Neutrophil (primary cell): ENCODE data around the gene ITIH1.

Source experiments
- H3K27ac ChIP-seq: fragments of 200-600 bp; sonication (generic); 2 replicates; pipeline ENCODE4 v1.5.1; 2016; ENCODE audit warnings: mild to moderate bottlenecking, moderate library complexity
- H3K27me3 ChIP-seq: fragments of 200-600 bp; sonication (generic); 2 replicates; pipeline ENCODE4 v1.6.0; 2016; ENCODE audit warnings: mild to moderate bottlenecking
- H3K36me3 ChIP-seq: fragments of 200-600 bp; sonication (generic); 2 replicates; pipeline ENCODE4 v1.5.1; 2017
- H3K4me1 ChIP-seq, 2 experiments: fragments of 200-600 bp in 1 of 2; sonication (generic) in 1 of 2; 1 replicate in 1 of 2; 2 replicates in 1 of 2; pipeline versions ENCODE4 v1.5.1 to v1.6.1; 2013 to 2016; ENCODE audit warnings: low read depth in 1 of 2, low read length in 1 of 2, mild to moderate bottlenecking in 1 of 2, moderate library complexity in 1 of 2; ENCODE audit not compliant: control insufficient read depth in 1 of 2, insufficient read depth in 1 of 2
- H3K4me3 ChIP-seq, 2 experiments: fragments of 200-600 bp in 1 of 2; sonication (generic) in 1 of 2; 1 replicate in 1 of 2; 2 replicates in 1 of 2; pipeline ENCODE4 v1.5.1; 2013 to 2016; ENCODE audit warnings: low read depth in 1 of 2, low read length in 1 of 2, mild to moderate bottlenecking in 1 of 2, moderate library complexity in 1 of 2
- H3K9me3 ChIP-seq: fragments of 200-600 bp; sonication (generic); 2 replicates; pipeline ENCODE4 v1.5.1; 2016
- TF ChIP-seq, protein P1 (sequence below): fragments of 200-600 bp; sonication (generic); IDR thresholded peaks from 2 replicates; pipeline ENCODE4 v1.5.1; 2016; ENCODE audit warnings: antibody characterized with exemption

ITIH1 gene

DNA sequence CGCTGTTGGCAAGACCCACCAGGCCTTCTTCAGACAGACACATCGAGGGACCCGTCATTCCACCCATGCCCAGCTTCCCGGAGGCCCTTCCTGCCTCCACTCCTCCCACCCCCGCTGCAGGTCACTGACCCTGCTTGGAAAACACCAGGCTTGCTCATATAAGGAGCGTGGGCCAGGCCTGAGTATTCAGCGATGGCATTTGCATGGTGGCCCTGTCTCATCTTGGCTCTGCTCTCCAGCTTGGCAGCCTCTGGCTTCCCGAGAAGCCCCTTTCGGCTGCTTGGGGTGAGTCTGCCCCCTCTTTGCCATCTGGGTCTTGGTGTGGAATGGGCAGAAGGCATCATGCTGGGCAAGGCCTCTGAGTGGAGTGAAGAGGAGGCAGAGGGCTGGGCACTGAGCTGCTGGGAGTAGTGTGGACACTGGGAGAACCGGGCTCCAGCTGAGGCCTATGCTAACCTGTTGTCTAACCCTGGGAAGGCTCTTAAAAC, 17.3 kb downstream of the ITIH1 start, which contains the start of gene ITIH3:
Gene ITIH3, plus strand, starts transcription at position 185 of the 488 bp plus-strand sequence. Its CDS starts 8 bp downstream, at position 193.
- TF ChIP-seq, protein P1, sequence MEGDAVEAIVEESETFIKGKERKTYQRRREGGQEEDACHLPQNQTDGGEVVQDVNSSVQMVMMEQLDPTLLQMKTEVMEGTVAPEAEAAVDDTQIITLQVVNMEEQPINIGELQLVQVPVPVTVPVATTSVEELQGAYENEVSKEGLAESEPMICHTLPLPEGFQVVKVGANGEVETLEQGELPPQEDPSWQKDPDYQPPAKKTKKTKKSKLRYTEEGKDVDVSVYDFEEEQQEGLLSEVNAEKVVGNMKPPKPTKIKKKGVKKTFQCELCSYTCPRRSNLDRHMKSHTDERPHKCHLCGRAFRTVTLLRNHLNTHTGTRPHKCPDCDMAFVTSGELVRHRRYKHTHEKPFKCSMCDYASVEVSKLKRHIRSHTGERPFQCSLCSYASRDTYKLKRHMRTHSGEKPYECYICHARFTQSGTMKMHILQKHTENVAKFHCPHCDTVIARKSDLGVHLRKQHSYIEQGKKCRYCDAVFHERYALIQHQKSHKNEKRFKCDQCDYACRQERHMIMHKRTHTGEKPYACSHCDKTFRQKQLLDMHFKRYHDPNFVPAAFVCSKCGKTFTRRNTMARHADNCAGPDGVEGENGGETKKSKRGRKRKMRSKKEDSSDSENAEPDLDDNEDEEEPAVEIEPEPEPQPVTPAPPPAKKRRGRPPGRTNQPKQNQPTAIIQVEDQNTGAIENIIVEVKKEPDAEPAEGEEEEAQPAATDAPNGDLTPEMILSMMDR: no peak
- Histone ChIP-seq H3K36me3 (no peaks in the 10 kb centered on the region), H3K27me3 (no peaks in the 10 kb centered on the region)

DNA sequence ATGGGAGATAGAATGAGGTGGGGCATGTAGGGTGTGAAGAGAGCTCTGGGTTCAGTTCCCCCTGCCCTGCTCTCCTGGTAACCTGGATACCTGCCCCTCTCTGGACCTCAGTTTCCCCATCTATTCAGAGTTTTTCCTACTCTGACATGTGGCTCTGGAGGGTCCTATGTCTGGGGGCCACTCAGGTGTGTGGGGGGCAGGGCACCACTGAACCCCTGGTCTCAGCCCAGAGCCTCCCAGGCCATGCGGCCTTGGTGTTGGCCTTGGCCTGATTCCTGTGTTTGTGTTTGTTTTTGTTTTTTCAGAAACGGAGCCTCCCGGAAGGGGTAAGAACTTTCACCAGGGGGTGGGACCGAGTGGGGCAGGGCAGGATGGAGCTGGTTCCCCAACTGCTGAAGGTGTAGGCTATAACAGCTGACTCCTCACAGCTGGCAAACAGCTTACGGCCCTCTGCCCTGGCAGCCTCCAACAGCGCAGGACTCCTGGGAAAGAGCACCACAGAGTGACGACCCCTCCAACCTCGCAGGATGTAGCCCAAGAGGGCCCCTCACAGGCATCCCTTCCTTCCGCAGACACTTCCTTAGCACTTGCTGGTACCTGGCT, 18.0 kb downstream of the ITIH1 start:
- TF ChIP-seq, protein P1: no peak
- Histone ChIP-seq H3K27me3 (no peaks in the 10 kb centered on the region), H3K4me3 (no peak overlapping the region), H3K4me1 (no peaks in the 10 kb centered on the region), H3K27ac (no peak overlapping the region), H3K9me3 (no peaks in the 10 kb centered on the region), H3K36me3 (no peaks in the 10 kb centered on the region)

More for the DNA sequence above, 17.3 kb downstream of the ITIH1 start, which contains the start of gene ITIH3:
- no peaks in the 10 kb centered on the region for H3K4me1 ChIP-seq
- no peak within 1 kb of the TSS for H3K27ac ChIP-seq
- H3K9me3 ChIP-seq: no peaks in the 10 kb centered on the region
- no peak within 1 kb of the TSS for H3K4me3 ChIP-seq

DNA sequence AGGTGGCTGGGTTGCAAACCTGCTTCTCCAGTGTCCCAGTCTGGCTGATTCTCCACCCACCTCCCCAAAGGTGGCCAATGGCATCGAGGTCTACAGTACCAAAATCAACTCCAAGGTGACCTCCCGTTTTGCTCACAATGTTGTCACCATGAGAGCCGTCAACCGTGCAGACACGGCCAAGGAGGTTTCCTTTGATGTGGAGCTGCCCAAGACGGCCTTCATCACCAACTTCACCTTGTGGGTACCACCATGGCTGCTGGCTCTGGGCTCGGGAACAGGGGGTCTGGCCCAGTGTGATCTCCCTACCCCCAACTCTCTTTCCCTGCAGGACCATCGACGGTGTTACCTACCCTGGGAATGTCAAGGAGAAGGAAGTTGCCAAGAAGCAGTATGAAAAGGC, 19.0 kb downstream of the ITIH1 start:
- no peak overlapping the region for H3K4me3 ChIP-seq
- TF ChIP-seq, protein P1: no peak
- H3K9me3 ChIP-seq: no peaks in the 10 kb centered on the region
- no peaks in the 10 kb centered on the region for H3K36me3 ChIP-seq
- no peaks in the 10 kb centered on the region for H3K4me1 ChIP-seq
- no peaks in the 10 kb centered on the region for H3K27me3 ChIP-seq
- no peak overlapping the region for H3K27ac ChIP-seq

DNA sequence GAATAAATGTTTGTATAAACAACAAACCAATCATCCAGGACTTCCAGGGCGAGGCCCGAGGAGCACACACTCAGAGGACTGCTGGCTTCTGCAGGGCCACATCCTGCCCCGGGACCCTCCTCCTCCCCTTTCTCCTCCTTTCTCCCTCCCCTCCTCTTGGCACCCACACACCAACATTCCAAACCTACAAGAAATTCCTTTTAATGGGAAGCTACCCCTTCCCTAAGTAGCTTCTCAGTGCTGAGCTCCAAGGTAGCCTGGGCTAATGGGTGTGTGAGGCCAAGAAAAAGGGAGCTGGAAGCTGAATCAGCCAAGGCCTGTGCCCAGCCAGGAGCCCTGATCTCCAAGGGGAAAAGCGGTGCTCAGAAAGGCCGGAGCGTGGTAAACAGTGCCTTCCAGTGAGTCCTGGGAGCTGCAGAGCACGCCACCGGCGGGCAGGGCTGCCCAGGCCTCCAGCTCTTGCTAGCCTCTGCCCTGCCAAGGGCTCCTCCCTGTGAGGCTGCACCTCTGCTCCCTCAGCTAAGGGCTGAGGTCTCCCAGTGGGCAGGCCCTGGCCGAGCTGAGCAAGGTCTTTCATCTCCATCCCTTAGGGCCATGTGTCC, 21.1 kb downstream of the ITIH1 start:
- H3K27me3 ChIP-seq: no peaks in the 10 kb centered on the region

DNA sequence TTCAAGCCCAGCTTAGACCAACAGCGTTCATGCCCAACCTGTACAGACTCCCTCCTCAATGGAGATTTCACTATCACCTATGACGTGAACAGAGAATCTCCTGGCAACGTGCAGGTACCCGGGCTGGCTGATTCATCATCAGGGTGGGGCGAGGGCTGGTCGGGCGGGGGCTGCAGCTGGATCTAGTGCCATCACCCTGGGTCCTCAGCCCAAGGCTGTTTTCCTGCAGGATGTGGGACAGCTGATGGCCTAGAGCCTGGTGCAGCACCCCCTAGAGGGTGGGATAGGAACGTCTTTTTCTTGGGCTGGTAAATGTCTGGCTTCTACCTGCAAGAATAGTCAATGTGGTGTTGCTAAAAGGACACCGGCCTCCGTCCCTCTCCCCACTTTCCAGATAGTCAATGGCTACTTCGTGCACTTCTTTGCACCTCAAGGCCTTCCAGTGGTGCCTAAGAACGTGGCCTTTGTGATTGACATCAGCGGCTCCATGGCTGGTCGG, 21.6 kb downstream of the ITIH1 start:
- TF ChIP-seq, protein P1: no peak
- H3K27me3 ChIP-seq: no peaks in the 10 kb centered on the region

More for the DNA sequence above, 21.1 kb downstream of the ITIH1 start:
- Histone ChIP-seq H3K4me1 (no peaks in the 10 kb centered on the region), H3K36me3 (no peaks in the 10 kb centered on the region), H3K27ac (no peak overlapping the region), H3K4me3 (no peak overlapping the region), H3K9me3 (no peaks in the 10 kb centered on the region)
- TF ChIP-seq, protein P1: no peak

More for the DNA sequence above, 21.6 kb downstream of the ITIH1 start:
- Histone ChIP-seq H3K36me3 (no peaks in the 10 kb centered on the region), H3K4me3 (no peak overlapping the region), H3K4me1 (no peaks in the 10 kb centered on the region), H3K27ac (no peak overlapping the region), H3K9me3 (no peaks in the 10 kb centered on the region)
